ENCODE results near the gene RGL2. TPM values are rescaled to one million over a fixed set of nuclear protein-coding genes. Genes with fewer than 3 reads are reported as not detected.
"Not testable (repeated sequence)": the region's sequence is repeated elsewhere in the genome, so short reads cannot be mapped to it uniquely, and the experiment has no call there.

Gene RGL2
- total and polyA plus RNA-seq, 4 donors = 72.2 to 93.7 (median 75.0) TPM

DNA sequence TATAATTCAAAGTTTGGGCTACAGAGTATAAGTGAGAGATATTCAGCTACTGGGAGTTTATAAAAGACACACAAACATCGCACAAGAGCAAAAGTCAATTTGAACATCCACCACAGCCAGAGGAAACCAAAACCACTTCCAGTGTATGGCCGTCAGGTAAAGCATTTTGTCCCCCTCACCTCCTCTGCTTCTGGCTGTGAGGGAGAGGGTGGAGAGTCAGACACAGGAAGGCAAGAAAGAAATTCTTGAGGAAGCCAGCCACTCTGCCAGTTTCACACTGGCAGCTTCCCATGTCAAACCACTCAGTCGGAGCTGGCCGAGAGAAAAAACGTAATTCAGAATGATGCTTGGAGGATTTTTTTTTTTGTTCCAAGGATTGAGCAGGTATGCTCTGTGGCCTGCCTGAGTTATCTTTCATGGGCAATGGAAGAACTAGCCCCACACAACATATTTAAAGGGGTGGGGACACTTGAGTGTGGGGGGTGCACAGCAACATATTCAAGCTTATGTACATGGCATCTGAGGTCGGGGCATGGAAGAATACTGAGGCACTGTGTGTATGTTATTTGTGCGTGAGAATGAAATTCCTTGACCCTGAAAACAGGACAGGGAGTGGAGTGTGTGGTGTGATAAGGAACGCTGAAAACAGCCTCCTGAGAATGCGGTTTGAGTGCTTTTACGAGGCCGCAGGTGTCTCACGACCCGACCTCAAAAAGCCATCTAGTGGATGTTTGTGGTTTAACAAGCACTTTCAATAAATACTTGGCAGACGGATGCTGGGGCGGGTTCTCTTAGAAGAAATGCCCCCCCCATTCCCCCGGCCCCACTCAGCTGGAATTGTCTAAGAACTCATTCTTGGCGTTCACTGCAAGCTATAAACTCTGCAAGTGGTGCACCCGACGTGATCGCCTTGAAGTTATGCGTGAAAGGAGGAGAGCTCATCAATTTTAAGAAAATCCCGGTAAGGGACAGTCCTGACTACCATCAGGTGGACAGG is 46.3 kb upstream of the RGL2 start:
- no peak overlapping the region for H3K4me3 ChIP-seq
- H3K4me1 ChIP-seq (ENCODE audit: control insufficient read depth in 5 of 5, insufficient read depth in 5 of 5, low read length in 5 of 5) = peaks cover 0 to 5% (median 0%) of the 10 kb centered on the region in 5 donors
- H3K27me3 ChIP-seq (ENCODE audit: control insufficient read depth in 3 of 3, insufficient read depth in 3 of 3, low read length in 2 of 3) = no peaks in the 10 kb centered on the region
- 10 to 11% methylated on average over 22 of the region's 22 CpGs for WGBS, 2 donors
- ATAC-seq (ENCODE audit: insufficient read depth, low FRiP score) (peak; percentile 85), DNase-seq (peak; percentile 71 to 86 (median 83))
- no peaks in the 10 kb centered on the region for H3K36me3 ChIP-seq (ENCODE audit: control insufficient read depth in 4 of 4, insufficient read depth in 4 of 4, low read length in 4 of 4)
- peak overlapping the region in 1 of 2 donors; percentile 82 for H3K27ac ChIP-seq (ENCODE audit: low read depth in 1 of 2, low read length in 1 of 2)
- no peaks in the 10 kb centered on the region for H3K9me3 ChIP-seq (ENCODE audit: control insufficient read depth in 4 of 4, insufficient read depth in 3 of 4, low read length in 3 of 4)
- H3K9ac ChIP-seq (ENCODE audit: insufficient read depth in 1 of 2, low read length in 2 of 2) = no peak overlapping the region
- TF ChIP-seq, protein P1, sequence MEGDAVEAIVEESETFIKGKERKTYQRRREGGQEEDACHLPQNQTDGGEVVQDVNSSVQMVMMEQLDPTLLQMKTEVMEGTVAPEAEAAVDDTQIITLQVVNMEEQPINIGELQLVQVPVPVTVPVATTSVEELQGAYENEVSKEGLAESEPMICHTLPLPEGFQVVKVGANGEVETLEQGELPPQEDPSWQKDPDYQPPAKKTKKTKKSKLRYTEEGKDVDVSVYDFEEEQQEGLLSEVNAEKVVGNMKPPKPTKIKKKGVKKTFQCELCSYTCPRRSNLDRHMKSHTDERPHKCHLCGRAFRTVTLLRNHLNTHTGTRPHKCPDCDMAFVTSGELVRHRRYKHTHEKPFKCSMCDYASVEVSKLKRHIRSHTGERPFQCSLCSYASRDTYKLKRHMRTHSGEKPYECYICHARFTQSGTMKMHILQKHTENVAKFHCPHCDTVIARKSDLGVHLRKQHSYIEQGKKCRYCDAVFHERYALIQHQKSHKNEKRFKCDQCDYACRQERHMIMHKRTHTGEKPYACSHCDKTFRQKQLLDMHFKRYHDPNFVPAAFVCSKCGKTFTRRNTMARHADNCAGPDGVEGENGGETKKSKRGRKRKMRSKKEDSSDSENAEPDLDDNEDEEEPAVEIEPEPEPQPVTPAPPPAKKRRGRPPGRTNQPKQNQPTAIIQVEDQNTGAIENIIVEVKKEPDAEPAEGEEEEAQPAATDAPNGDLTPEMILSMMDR (IDR thresholded peaks at IDR 0.05; ENCODE audit: control extremely low read depth, extremely low read depth) = peak; percentile 42

GRCh38 chr6:33343953-33344611 is 45.3 kb upstream of the RGL2 start:
- H3K9me3 ChIP-seq (ENCODE audit: control insufficient read depth in 4 of 4, insufficient read depth in 3 of 4, low read length in 3 of 4) = no peaks in the 10 kb centered on the region
- H3K27ac ChIP-seq (ENCODE audit: low read depth in 1 of 2, low read length in 1 of 2) = peak overlapping the region in 1 of 2 donors; percentile 84
- WGBS, 2 donors = 33 to 36% methylated on average over 6 of the region's 6 CpGs
- peaks cover 0 to 5% (median 0%) of the 10 kb centered on the region in 5 donors for H3K4me1 ChIP-seq (ENCODE audit: control insufficient read depth in 5 of 5, insufficient read depth in 5 of 5, low read length in 5 of 5)
- no peaks in the 10 kb centered on the region for H3K27me3 ChIP-seq (ENCODE audit: control insufficient read depth in 3 of 3, insufficient read depth in 3 of 3, low read length in 2 of 3)
- H3K36me3 ChIP-seq (ENCODE audit: control insufficient read depth in 4 of 4, insufficient read depth in 4 of 4, low read length in 4 of 4) = no peaks in the 10 kb centered on the region
- H3K4me3 ChIP-seq = no peak overlapping the region
- no peak for ATAC-seq (ENCODE audit: insufficient read depth, low FRiP score)
- H3K9ac ChIP-seq (ENCODE audit: insufficient read depth in 1 of 2, low read length in 2 of 2) = no peak overlapping the region
- no peak for DNase-seq
- TF ChIP-seq, protein P1 (IDR thresholded peaks at IDR 0.05; ENCODE audit: control extremely low read depth, extremely low read depth) = no peak

GRCh38 chr6:33343606-33343952 is 44.8 kb upstream of the RGL2 start:
- H3K9me3 ChIP-seq (ENCODE audit: control insufficient read depth in 4 of 4, insufficient read depth in 3 of 4, low read length in 3 of 4); H3K4me1 ChIP-seq (ENCODE audit: control insufficient read depth in 5 of 5, insufficient read depth in 5 of 5, low read length in 5 of 5); H3K9ac ChIP-seq (ENCODE audit: insufficient read depth in 1 of 2, low read length in 2 of 2); H3K27ac ChIP-seq (ENCODE audit: low read depth in 1 of 2, low read length in 1 of 2); H3K36me3 ChIP-seq (ENCODE audit: control insufficient read depth in 4 of 4, insufficient read depth in 4 of 4, low read length in 4 of 4); DNase-seq; ATAC-seq (ENCODE audit: insufficient read depth, low FRiP score); H3K4me3 ChIP-seq; H3K27me3 ChIP-seq (ENCODE audit: control insufficient read depth in 3 of 3, insufficient read depth in 3 of 3, low read length in 2 of 3): not testable (repeated sequence)
- 77 to 79% methylated on average over 7 of the region's 7 CpGs for WGBS, 2 donors

DNA sequence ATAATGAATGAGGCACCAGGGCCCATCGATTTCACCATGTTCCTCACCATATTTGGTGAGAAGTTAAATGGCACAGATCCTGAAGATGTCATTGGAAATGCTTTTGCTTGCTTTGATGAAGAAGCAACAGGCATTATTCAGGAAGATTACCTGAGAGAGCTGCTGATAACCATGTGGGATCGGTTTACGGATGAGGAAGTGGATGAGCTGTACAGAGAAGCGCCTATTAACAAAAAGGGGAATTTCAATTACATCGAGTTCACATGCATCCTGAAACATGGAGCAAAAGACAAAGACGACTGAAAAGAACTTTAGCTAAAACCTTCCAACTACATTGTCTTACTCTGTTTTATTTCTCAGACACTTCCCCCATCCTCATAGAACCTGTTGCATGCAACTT is 40.5 kb upstream of the RGL2 start:
- Histone ChIP-seq H3K4me3 (no peak overlapping the region), H3K36me3 (ENCODE audit: control insufficient read depth in 4 of 4, insufficient read depth in 4 of 4, low read length in 4 of 4) (no peaks in the 10 kb centered on the region), H3K9me3 (ENCODE audit: control insufficient read depth in 4 of 4, insufficient read depth in 3 of 4, low read length in 3 of 4) (no peaks in the 10 kb centered on the region), H3K4me1 (ENCODE audit: control insufficient read depth in 5 of 5, insufficient read depth in 5 of 5, low read length in 5 of 5) (peaks cover 0 to 3% (median 0%) of the 10 kb centered on the region in 5 donors), H3K9ac (ENCODE audit: insufficient read depth in 1 of 2, low read length in 2 of 2) (no peak overlapping the region), H3K27ac (ENCODE audit: low read depth in 1 of 2, low read length in 1 of 2) (no peak overlapping the region), H3K27me3 (ENCODE audit: control insufficient read depth in 3 of 3, insufficient read depth in 3 of 3, low read length in 2 of 3) (no peaks in the 10 kb centered on the region)
- 56 to 76% methylated on average over 6 of the region's 6 CpGs for WGBS, 2 donors
- TF ChIP-seq, protein P1 (IDR thresholded peaks at IDR 0.05; ENCODE audit: control extremely low read depth, extremely low read depth) = no peak
- ATAC-seq (ENCODE audit: insufficient read depth, low FRiP score) (no peak), DNase-seq (no peak)
